Activated naive CD8-positive, alpha-beta T cell treated with anti-CD3 and anti-CD28 coated beads, Interleukin-2, amount 50 U/mL, for 24 hours (primary cell): Measurements from ENCODE around the gene CHI3L1.

Experiments used
- ATAC-seq: fragments of 150-1000 bp; cut with Tn5 transposase; one replicate; pipeline ENCODE4 v1.10.0; 2021
- DNase-seq: peaks from one replicate; pipeline ENCODE4 v3.0.0; 2021
- H3K27ac Mint-ChIP-seq: one replicate; pipeline ENCODE4 v1.8.0; 2021; ENCODE audit warnings: mild to moderate bottlenecking, mixed read lengths
- H3K27me3 Mint-ChIP-seq: one replicate; pipeline ENCODE4 v1.8.0; 2021; ENCODE audit warnings: mixed read lengths
- H3K36me3 Mint-ChIP-seq: one replicate; pipeline ENCODE4 v1.8.0; 2021; ENCODE audit warnings: low read depth, mixed read lengths
- H3K4me1 Mint-ChIP-seq: one replicate; pipeline ENCODE4 v1.8.0; 2021; ENCODE audit warnings: mixed read lengths
- H3K4me3 Mint-ChIP-seq: one replicate; pipeline ENCODE4 v1.8.0; 2021; ENCODE audit warnings: mild to moderate bottlenecking, moderate library complexity, mixed read lengths
- H3K9me3 Mint-ChIP-seq: one replicate; pipeline ENCODE4 v1.8.0; 2021; ENCODE audit warnings: mixed read lengths

The CHI3L1 gene

GRCh38 chr1:203161175-203161574 is 25.3 kb downstream of the CHI3L1 start:
- H3K9me3 Mint-ChIP-seq = no peaks in the 10 kb centered on the region
- no peak for ATAC-seq
- H3K4me1 Mint-ChIP-seq = no peaks in the 10 kb centered on the region
- DNase-seq = no peak
- H3K36me3 Mint-ChIP-seq = no peaks in the 10 kb centered on the region
- H3K4me3 Mint-ChIP-seq = no peak overlapping the region
- peaks cover 9% of the 10 kb centered on the region for H3K27me3 Mint-ChIP-seq
- H3K27ac Mint-ChIP-seq = no peak overlapping the region

GRCh38 chr1:203159844-203160243 is 26.7 kb downstream of the CHI3L1 start:
- H3K4me3 Mint-ChIP-seq = no peak overlapping the region
- H3K36me3 Mint-ChIP-seq = no peaks in the 10 kb centered on the region
- DNase-seq = no peak
- peaks cover 9% of the 10 kb centered on the region for H3K27me3 Mint-ChIP-seq
- no peak for ATAC-seq
- no peaks in the 10 kb centered on the region for H3K9me3 Mint-ChIP-seq
- H3K27ac Mint-ChIP-seq = no peak overlapping the region
- H3K4me1 Mint-ChIP-seq = no peaks in the 10 kb centered on the region

DNA sequence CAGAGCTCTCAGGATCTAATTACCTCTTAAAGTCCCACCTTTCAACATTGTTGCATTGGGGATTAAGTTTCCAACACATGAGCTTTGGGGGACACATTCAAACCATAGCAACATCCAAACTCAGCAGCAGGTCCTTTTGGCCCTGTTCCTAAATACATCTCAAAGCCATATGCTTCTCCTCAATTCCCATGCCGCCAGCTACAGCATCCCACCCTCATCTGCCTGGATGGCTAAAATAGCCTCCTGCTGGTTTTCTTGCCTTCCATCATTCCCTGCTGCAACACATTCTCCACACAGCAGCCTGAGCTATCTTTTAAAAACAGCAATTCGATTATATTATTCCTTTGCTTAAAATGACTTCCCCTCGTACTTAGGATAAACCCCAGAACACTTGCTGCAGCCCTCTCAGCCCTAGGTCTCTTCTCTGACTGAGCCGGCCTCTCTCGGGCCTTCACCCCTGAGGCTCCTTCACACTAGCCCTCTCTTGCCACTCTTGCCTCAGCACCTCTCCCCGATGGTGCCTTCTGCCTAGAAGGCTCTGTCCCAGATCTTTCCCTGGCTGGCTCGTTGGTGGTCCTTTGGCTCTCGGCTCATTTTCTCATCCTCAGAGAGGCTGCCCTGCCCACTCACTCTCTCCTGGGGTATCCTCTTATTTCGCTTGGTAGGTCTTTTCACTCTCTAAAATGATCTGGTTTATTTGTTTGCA is 27.4 kb downstream of the CHI3L1 start:
- no peak overlapping the region for H3K27ac Mint-ChIP-seq
- ATAC-seq (no peak), DNase-seq (no peak)
- H3K27me3 Mint-ChIP-seq = peaks cover 9% of the 10 kb centered on the region
- no peak overlapping the region for H3K4me3 Mint-ChIP-seq
- no peaks in the 10 kb centered on the region for H3K9me3 Mint-ChIP-seq
- no peaks in the 10 kb centered on the region for H3K4me1 Mint-ChIP-seq
- no peaks in the 10 kb centered on the region for H3K36me3 Mint-ChIP-seq

DNA sequence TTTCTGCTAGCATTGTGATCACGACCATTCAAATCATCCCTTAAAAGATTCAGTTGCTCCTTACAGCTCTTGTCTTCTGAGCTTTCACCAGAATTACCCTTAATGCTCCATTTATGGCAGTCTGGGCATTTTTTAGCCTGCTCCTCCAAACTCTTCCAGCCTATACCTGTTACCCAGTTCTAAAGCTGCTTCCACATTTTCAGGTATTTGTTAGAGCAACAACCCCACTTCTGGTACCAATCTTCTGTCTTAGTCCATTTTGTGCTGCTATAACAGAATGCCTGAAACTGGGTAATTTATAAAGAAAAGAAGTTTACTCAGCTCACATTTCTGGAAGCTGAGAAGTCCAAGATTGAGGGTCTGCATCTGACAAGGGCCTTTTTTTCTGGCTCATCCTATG is 28.1 kb downstream of the CHI3L1 start:
- Mint-ChIP-seq H3K27me3 (peaks cover 9% of the 10 kb centered on the region), H3K36me3 (no peaks in the 10 kb centered on the region), H3K27ac (no peak overlapping the region), H3K4me1 (no peaks in the 10 kb centered on the region), H3K4me3 (no peak overlapping the region), H3K9me3 (no peaks in the 10 kb centered on the region)
- no peak for ATAC-seq
- no peak for DNase-seq

DNA sequence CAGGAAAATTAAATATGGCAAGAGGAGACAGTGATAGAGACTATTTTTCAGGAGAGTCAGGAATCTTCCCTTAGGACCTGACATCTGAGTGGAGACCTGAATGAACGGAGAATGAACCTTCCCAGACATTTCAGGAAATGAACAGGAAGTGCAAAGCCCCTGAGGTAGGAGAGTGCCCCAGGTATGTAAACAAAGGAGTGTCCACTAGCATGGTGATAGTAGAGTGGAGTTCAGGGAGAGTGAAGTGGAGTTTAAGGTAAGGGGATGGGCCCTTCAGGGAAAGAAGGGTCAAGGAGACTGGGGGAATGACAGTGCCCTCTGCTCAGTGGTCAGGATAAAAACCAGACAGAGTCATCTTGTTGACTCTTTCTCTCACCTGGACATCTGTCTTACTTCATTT is 30.2 kb downstream of the CHI3L1 start:
- Mint-ChIP-seq H3K27me3 (no peaks in the 10 kb centered on the region), H3K27ac (no peak overlapping the region), H3K9me3 (no peaks in the 10 kb centered on the region), H3K36me3 (no peaks in the 10 kb centered on the region), H3K4me3 (no peak overlapping the region), H3K4me1 (no peaks in the 10 kb centered on the region)
- ATAC-seq (no peak), DNase-seq (no peak)

GRCh38 chr1:203153989-203154821 is 32.3 kb downstream of the CHI3L1 start:
- H3K9me3 Mint-ChIP-seq = no peaks in the 10 kb centered on the region
- H3K4me1 Mint-ChIP-seq = no peaks in the 10 kb centered on the region
- H3K36me3 Mint-ChIP-seq = no peaks in the 10 kb centered on the region
- no peak overlapping the region for H3K27ac Mint-ChIP-seq
- H3K4me3 Mint-ChIP-seq = no peak overlapping the region
- DNase-seq (no peak), ATAC-seq (no peak)
- H3K27me3 Mint-ChIP-seq = no peaks in the 10 kb centered on the region

DNA sequence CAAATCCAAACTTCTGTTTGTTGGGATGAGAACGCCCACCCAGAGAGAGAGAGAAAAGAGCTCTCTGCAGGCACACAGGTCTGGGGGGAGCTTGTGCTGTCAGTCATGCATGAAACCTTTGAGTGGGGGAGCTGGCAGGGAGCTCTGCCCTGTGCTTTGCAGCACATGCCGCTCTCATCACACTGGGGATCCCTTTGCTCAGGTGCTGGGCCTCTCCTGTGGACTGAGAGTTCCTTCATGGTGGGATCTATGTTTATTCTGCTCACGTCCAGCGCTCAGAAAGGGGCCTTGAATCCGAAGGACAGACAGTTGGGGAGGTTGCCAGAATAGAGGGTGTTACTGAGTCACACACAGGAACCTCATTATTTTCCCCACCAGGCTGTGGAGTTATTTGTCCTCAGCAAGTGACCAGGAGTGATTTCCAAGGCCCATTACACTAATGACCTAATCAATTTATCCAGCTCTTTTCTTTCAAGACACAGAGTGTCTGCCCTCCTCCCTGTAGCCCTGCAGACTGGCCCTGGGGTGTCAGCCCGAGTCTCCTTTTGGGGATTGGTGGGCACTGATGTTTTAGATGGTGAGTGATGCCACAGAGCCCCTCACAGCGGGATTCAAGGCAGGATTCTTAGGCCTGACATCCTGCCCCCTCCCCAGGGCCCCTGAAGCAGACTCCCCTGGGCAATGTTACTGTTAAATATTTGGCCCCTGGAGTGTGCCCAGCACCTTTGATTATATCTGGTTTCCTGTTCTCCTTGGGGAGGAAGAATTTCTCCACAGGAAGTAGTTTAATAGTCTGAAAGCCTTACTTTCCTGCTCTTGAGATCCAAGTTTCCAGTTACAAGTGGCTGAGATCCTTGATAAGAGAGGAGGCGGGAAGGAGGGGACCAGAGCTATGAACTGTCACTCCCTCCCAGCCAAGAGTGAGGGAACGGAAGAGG is 33.2 kb downstream of the CHI3L1 start:
- no peaks in the 10 kb centered on the region for H3K27me3 Mint-ChIP-seq
- ATAC-seq = no peak
- no peaks in the 10 kb centered on the region for H3K36me3 Mint-ChIP-seq
- no peaks in the 10 kb centered on the region for H3K9me3 Mint-ChIP-seq
- H3K4me3 Mint-ChIP-seq = no peak overlapping the region
- no peak overlapping the region for H3K27ac Mint-ChIP-seq
- H3K4me1 Mint-ChIP-seq = no peaks in the 10 kb centered on the region
- no peak for DNase-seq

- Mint-ChIP-seq H3K36me3 (no peaks in the 10 kb centered on the region), H3K27ac (no peak overlapping the region), H3K4me1 (no peaks in the 10 kb centered on the region), H3K4me3 (no peak overlapping the region), H3K27me3 (no peaks in the 10 kb centered on the region), H3K9me3 (no peaks in the 10 kb centered on the region)
- ATAC-seq (no peak), DNase-seq (no peak)
Measured at GRCh38 chr1:203152158-203153034, 34.1 kb downstream of the CHI3L1 start.

DNA sequence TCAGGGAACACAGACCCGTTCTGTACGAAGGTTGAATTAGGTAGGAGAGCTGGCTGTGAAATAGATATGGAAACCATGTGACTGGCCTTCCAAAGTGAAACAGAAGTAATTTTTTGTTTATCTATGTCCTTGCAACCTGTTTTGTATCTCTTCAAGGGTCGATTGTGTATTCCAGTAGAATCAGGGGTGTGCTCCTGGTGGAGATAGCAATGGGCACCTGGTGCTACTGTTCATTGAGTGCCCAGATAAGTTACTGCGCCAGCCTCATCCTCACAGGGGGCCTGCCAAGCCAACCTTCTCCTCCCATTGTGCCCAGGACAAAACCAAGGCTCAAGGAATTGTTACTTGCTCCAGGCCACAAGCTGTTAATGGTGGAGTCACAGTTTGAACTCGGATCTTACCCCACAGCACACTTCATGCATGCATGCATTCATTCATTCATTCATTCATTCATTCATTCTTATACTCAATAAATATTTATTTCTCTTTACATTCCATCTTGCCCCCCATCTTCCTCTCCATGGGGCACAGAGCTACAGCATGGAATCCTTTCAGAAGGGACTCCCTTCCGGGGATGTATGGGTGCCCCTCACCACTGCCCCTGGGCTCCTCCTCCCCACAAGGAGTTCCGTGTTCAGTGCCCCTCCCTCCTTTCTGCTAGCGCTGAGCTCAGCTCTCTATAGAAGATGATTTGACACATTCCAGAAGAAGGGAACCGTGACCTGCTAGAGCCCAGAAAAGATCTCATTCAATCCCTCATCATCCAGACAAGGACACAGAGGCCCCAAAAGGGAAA is 34.9 kb downstream of the CHI3L1 start:
- DNase-seq = no peak
- Mint-ChIP-seq H3K4me3 (no peak overlapping the region), H3K36me3 (no peaks in the 10 kb centered on the region), H3K9me3 (no peaks in the 10 kb centered on the region), H3K27me3 (no peaks in the 10 kb centered on the region), H3K4me1 (no peaks in the 10 kb centered on the region), H3K27ac (no peak overlapping the region)
- ATAC-seq = no peak

DNA sequence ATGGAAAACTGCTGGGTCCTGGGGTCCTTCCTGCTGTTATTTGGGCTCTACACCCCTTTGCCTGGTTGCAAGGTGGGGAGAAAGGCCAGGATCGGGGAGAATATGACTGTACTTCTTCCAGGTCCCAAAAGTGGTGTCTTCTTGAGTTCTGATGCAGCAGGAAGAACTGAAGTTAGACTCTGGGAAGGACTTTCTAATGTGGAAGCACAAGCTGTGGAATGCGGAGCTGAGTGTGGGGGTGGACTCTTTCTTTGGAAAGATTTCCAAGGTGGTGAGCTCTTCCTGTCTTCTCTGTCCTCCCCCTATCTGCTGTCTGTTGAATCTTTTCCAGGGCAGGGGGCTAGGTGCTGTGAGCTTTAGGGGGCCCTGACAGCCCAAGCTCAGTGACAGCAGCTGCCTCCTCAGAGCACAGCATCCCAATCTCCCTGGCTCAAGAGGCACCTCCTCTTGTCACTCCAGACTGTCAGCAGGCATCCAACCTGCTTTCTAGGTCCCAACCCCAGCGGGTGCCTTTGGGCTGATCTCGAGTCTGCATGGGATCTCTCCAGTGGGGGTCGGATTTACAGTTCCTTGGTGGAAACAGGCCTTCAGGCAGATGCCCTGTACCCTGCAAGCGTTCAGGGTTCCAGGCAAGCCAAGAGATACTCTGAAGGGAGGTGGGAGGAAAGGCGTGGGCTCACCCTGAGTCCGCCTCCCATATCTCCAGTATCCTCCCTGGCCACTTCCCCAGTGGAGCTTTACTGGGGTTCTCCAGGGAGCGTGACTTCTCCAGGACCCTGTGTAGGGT is 35.8 kb downstream of the CHI3L1 start:
- Mint-ChIP-seq H3K9me3 (no peaks in the 10 kb centered on the region), H3K27me3 (no peaks in the 10 kb centered on the region), H3K4me3 (no peak overlapping the region), H3K4me1 (no peaks in the 10 kb centered on the region), H3K27ac (no peak overlapping the region), H3K36me3 (no peaks in the 10 kb centered on the region)
- DNase-seq = no peak
- no peak for ATAC-seq

DNA sequence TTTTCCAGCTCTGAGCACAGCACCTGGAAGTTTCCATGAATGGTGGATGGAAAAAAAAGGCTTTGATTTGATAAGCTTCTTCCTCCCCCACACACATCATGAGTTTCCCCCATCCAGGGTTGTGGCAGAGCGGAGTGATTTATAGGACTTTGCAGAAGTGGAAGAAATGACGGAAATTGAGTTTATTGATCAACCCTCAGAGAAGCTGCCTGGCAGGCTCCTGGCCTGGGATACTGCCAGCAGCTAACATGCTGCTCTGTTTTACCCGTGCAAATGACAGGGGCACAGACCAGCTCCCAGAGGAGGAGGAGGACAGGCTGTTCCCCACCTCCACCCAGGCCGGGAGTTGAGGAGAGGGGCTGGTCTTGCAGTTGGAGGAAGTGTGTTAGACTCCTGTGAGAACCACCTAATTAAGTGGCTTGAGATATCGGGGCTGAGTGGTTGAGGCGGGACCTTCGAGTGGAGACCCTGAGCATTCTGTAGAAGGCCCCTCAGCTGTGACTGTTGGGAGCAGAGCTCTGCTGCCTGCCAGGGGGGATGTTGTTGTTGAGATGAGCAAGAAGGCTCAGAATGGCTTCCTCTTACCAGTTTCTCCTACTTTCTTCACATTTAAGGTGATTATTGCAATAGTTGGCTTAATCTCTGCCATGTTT is 37.2 kb downstream of the CHI3L1 start:
- ATAC-seq = no peak
- no peaks in the 10 kb centered on the region for H3K27me3 Mint-ChIP-seq
- H3K27ac Mint-ChIP-seq = no peak overlapping the region
- H3K4me1 Mint-ChIP-seq = no peaks in the 10 kb centered on the region
- no peaks in the 10 kb centered on the region for H3K36me3 Mint-ChIP-seq
- no peak for DNase-seq
- no peaks in the 10 kb centered on the region for H3K9me3 Mint-ChIP-seq
- no peak overlapping the region for H3K4me3 Mint-ChIP-seq

GRCh38 chr1:203148579-203148978 is 37.9 kb downstream of the CHI3L1 start:
- no peak overlapping the region for H3K4me3 Mint-ChIP-seq
- no peaks in the 10 kb centered on the region for H3K36me3 Mint-ChIP-seq
- no peak for DNase-seq
- ATAC-seq = no peak
- H3K4me1 Mint-ChIP-seq = no peaks in the 10 kb centered on the region
- H3K27ac Mint-ChIP-seq = no peak overlapping the region
- no peaks in the 10 kb centered on the region for H3K9me3 Mint-ChIP-seq
- H3K27me3 Mint-ChIP-seq = peaks cover 2% of the 10 kb centered on the region
